ENCODE data around the gene HHLA2.
"Not testable (repeated sequence)": the region's sequence is repeated elsewhere in the genome, so short reads cannot be mapped to it uniquely, and the experiment has no call there.

The HHLA2 gene

DNA sequence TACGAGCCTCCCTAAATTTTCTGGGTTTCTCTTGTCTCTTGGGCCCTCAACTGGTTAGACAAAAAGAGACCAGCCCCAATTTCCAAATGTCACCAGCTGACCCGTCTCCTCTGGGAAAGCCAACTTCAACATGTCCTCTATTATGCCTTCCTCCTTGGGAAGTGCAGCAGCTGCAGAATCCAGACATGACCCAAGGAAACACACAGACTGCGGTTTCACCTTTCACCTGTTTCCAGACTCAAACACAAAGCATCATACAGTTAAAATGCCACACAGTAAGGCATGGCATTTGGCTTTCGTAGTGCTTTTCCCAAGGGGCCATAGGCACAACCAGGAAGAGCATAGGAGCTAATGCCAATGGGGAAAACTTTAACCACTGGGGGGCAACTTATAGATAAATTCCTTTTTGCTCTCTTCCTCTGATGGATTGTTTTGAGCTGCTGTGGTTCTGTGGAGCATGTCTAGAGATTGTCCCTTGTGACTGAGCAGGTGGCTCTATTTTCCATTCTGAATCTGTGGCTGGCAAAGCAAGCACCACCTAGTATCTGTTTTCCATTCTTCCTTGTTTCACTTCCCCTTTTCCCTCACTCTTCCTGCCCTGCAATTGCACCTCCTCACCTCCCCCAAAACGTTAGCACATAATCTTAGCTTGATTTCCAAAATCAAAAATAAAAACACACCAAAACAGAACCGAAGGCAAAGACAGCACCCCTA is 49.3 kb downstream of the HHLA2 start:
- no peak for FAIRE-seq

DNA sequence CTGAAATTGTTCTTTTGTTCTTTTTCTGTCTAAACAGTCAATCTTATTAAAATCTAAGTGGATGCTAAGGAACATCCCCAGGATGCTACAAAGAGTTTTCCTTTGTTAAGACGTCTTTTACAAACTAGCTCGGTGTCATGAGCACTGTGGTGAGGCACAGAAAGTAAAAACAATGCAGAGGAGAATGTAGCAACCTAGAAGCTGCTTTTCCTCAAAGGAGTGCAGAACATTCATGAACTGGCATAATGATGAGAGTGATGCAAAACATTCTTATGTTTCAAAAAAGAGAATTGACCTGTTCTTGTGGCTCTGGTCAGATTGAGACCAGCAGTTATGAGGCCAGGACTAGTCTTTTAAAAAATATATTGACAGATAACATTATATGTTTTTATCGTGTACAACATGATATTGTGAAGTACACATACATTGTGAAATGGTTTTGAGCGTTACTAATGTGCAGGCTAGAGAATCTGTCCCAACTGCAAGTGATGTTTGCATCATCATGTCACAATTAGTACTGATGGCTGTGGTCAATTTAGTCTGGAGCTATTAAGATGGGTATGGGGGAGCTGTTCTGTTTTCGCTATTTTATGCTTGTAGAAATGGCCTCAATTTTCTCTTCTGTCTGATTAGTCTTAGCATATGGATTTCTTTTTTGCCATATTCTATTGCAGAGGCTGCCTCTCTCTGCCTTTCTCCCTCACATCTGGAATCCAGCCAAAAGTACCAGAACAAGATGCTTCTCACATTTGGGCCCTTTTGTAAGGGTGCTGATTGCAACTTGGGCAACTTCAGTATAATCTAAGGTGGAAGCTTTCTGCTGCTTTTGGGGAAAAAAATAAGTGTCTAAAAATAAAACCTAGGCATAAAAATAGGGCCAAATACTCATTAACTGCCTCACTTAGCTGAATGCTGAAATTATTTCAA is 50.2 kb downstream of the HHLA2 start:
- no peak for FAIRE-seq

DNA sequence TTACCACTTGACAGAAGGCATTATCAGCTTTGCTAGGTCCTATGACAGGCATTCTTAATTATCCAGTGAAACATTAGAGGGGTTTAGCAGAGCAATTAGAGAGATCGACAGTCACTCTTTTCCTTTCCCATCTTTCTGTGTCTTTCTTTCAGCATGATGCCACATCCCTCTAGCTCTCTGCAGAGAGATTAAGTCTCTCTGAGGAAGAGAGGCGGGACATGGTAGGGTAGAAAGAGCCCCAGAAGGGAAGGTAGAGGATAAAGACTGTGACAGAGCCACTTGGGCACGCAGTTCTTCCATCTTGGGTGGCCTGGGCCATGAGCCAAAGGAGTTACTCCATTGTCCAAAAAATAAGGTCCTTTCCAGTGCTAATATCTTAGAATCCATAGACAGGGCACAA is 55.8 kb downstream of the HHLA2 start:
- no peak for FAIRE-seq

- no peak for FAIRE-seq
Observed at GRCh38 chr3:108354562-108354961, 58.2 kb downstream of the HHLA2 start.

DNA sequence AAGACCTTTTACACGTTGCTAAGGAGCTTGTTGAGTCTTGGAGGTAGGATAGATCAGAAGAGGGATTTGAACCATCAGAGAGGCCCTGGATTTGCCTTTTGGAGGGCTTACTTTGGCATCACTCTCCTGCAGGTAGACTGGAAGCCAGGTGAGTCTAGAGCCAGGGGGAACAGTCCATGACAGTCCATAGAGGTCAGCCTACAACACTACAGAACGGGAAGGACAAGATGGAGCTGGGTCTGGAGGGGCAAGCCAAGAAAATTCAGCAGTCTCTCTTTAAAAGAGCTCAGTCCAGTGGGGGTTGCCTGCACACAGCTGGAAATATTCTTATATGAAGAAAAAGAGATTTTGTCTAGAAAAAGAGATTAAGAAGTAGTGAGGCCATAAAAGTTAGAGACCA is 60.7 kb downstream of the HHLA2 start:
- no peak for FAIRE-seq

GRCh38 chr3:108359011-108359410 is 62.7 kb downstream of the HHLA2 start:
- FAIRE-seq, result no peak

DNA sequence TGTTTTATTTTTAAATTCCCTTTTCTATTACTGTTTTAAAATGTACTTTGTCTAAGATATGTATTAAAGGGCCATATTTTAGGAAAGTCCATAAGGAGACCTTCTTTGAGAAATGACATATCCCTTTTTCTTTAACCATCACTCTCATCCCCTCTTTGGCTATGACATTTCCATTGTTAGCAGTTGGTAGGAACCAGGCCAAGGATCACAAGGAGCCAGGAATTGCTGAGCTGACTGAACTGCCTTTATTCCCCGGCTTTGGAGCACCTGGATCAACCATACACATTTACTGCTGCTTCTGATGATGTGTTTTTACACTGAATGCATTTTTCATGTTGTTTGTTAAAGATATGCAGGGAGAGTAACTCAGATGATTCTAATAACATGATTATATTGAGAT is 79.7 kb downstream of the HHLA2 start:
- no peak for FAIRE-seq

DNA sequence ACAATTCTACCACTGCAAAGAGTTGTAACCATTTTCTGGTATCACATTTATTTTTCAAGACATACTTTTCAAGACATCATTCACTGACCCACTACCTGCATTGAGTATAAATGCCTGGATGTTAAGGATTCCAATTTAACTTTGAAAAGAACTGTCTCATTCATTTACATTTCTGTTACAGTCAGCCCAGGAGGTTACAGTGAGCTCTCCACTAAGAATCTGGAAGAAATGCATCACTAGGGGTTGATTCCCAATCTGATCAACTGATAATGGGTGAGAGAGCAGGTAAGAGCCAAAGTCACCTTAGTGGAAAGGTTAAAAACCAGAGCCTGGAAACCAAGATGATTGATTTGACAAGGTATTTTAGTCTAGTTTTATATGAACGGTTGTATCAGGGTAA is 81.0 kb downstream of the HHLA2 start:
- no peak for FAIRE-seq

- FAIRE-seq, result no peak
Observed at GRCh38 chr3:108378153-108378951, 82.0 kb downstream of the HHLA2 start.

GRCh38 chr3:108378952-108379342 is 82.6 kb downstream of the HHLA2 start:
- FAIRE-seq, result not testable (repeated sequence)

DNA sequence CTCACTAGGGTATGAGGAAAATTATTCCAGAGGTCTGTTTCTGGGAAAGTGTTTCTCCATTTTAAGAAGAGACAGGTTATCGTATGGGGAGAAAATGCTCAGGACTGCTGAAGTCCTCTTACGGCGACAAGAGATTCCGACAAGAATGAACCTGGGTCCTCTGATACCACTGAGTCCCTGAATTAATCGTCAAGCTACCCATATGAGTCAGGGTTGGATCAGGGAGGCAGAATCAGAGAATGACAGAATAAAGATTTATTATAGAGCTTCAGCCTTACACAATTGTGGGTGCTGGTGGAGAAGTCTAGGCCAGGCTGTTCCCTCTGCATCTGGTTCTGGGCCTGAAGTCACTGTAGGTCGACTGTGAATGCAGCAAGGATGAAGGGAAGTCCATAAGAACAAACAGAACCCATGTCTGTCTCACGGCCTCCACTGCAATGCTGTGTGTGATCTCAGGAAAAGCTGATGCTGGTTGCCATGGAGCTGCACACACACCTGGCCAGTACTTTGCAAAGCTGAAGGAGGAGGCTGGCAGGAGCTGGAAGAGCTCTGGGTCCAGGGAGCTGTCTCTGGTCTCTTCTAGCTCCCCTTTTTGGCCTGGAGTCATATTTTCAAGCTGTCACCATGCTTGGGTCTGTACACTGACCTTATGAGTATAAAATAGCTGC is 83.9 kb downstream of the HHLA2 start:
- FAIRE-seq, result no peak

- no peak for FAIRE-seq
Observed at GRCh38 chr3:108381529-108382140, 85.3 kb downstream of the HHLA2 start.

DNA sequence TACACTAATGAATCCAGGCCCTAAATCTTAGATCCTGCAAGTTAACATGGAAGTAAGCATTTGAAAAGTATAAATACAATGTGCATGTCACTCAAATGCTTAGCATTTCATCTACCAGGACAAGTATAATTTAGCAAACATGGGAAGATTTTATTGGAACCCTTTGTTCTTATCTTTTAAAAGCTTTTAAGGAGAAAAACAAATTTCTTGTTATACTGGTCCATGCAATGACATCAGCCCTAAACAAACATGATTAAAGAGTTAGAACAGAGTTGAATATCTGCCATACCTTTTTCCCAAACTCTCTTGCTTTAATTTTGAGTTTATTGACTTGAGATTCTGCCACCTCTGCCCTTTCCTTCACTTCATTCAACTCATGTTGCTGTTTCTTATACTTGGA is 87.0 kb downstream of the HHLA2 start:
- FAIRE-seq, result no peak

GRCh38 chr3:108387063-108387462 is 90.7 kb downstream of the HHLA2 start:
- no peak for FAIRE-seq

GRCh38 chr3:108388136-108389132 is 92.1 kb downstream of the HHLA2 start:
- FAIRE-seq, result no peak

DNA sequence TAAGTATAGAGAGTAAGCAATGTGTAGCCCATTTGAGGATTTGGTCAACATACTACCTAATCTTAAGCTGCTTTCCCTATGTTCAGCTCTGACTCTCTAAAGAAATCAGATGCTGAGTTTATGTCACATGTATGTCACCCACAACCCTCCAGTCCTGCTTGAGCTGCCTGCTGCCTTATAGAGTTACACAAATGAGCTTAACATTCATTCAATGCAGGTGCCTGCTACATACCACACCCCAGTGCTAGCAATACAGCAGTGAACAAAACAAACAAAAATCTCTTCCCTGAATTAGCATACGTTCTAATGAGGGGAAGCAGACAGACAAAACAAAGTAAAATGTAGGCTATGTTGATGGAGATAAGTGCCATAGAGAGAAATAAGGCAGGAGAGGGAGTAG is 93.0 kb downstream of the HHLA2 start:
- no peak for FAIRE-seq

- no peak for FAIRE-seq
Observed at GRCh38 chr3:108391917-108392593, 95.7 kb downstream of the HHLA2 start.

- no peak for FAIRE-seq
Observed at GRCh38 chr3:108393128-108393900, 97.0 kb downstream of the HHLA2 start.

GRCh38 chr3:108394016-108394415 is 97.7 kb downstream of the HHLA2 start:
- no peak for FAIRE-seq

DNA sequence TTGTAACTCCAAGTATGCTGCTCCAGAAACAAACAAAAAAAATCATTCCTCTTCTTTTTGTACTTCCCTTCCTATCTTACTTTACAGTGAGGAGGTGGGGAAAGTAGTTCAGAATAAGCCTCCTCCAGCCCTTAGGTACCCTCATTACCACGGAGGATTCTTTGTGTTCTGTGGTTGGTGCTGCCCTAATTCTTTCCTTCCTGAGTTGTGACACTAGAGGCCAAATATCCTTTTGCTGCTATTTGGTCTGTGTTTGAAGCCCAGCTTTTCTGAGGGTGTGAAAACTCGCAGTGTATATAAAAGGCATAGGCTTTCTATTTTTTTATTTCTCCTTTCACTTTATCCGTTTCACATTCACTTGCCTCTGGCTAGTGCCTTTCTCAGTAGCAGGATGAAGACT is 98.2 kb downstream of the HHLA2 start:
- FAIRE-seq, result no peak

All from TTC549 (cell line).